Esophagus squamous epithelium (tissue), 5 donors: Measurements from ENCODE around the gene HERC4. TPM values are rescaled to one million over a fixed set of nuclear protein-coding genes. Genes with fewer than 3 reads are reported as not detected.

Experiments used
- DNase-seq: peaks from one replicate; lab custom pipeline; 2025; lab: John Stamatoyannopoulos, UW
- H3K27ac ChIP-seq, 4 donors: fragments of 200-600 bp; sonication (generic); one replicate each; pipeline ENCODE4 v1.5.1; 2016 to 2019; ENCODE audit warnings: mild to moderate bottlenecking in 1 of 4
- H3K27me3 ChIP-seq, 4 donors: fragments of 200-600 bp; sonication (generic); 1 replicate in 3 of 4; 2 replicates in 1 of 4; pipeline versions ENCODE4 v1.5.1 to v1.6.0; 2017 to 2021; ENCODE audit warnings: antibody characterized with exemption in 1 of 4
- H3K36me3 ChIP-seq, 3 donors: fragments of 200-600 bp; sonication (generic); one replicate each; pipeline ENCODE4 v1.5.1; 2016 to 2019
- H3K4me1 ChIP-seq, 3 donors: fragments of 200-600 bp; sonication (generic); one replicate each; pipeline ENCODE4 v1.5.1; 2017 to 2019
- H3K4me3 ChIP-seq, 4 donors: fragments of 200-600 bp; sonication (generic); 1 replicate in 3 of 4; 2 replicates in 1 of 4; pipeline ENCODE4 v1.5.1; 2016 to 2019; ENCODE audit warnings: mild to moderate bottlenecking in 2 of 4, moderate library complexity in 1 of 4
- H3K9me3 ChIP-seq, 3 donors: fragments of 200-600 bp; sonication (generic); one replicate each; pipeline ENCODE4 v1.5.1; 2016 to 2019
- POLR2A ChIP-seq, 4 donors: fragments of 450-650 bp; IDR thresholded peaks; one replicate each; pipeline ENCODE4 v1.6.1; 2017; ENCODE audit warnings: antibody characterized with exemption in 4 of 4, mild to moderate bottlenecking in 4 of 4, moderate library complexity in 3 of 4
- WGBS, 2 donors: methylation state at CpG; one replicate each; pipeline ENCODE4 v1.1.5; 2018; 5-methylcytosine and 5-hydroxymethylcytosine counted together
- intact Hi-C: fragments of 100-400 bp; cut with DNase I; formaldehyde crosslinking; loops from one replicate; pipeline ENCODE4 v1.15.0; 2022
- total RNA-seq, 4 donors: library from RNA; depleted of rRNA; stranded (reverse); fragments of >200 nt; gene quantifications; one replicate each; pipeline ENCODE4 v1.1.0, GENCODE V29; 2016
- TF ChIP-seq, protein P1 (sequence below), 6 experiments: fragments of 450-650 bp in 4 of 6; fragments of 200-600 bp in 2 of 6; sonication (generic) in 2 of 6; IDR thresholded peaks; one replicate each; pipeline ENCODE4 v1.5.1; 2016 to 2019; ENCODE audit warnings: antibody characterized with exemption in 6 of 6, mild to moderate bottlenecking in 4 of 6, moderate library complexity in 4 of 6
- donor health status: DM: yes; HTN: yes; CAD: no.

HERC4 gene
- total RNA-seq, 4 donors from 2014 or later = 23.6 to 47.5 (median 35.0) TPM

DNA sequence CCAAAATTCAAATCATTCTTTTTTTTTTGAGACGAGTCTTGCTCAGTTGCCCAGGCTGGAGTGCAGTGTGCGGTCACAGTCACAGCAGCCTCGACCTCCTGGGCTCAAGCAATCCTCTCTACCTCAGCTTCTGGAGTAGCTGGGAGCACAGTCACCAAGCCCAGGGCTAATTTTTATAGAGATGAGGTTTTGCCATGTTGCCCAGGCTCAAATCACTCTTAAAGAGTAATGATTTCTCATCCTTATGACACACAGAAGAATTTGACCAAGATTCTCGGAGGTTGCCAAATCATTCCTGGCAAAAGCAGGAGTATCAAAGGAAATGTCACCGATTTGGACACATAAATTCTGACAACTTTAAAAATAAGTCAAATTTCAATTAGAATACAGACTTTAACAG is 151.5 kb downstream of the HERC4 start:
- Histone ChIP-seq H3K27me3 (no peaks in the 10 kb centered on the region), H3K27ac (no peak overlapping the region), H3K4me3 (no peak overlapping the region), H3K4me1 (peaks cover 0 to 3% (median 0%) of the 10 kb centered on the region in 3 donors), H3K9me3 (no peaks in the 10 kb centered on the region), H3K36me3 (peaks cover 0 to 66% (median 4%) of the 10 kb centered on the region in 3 donors)
- TF ChIP-seq, protein P1, sequence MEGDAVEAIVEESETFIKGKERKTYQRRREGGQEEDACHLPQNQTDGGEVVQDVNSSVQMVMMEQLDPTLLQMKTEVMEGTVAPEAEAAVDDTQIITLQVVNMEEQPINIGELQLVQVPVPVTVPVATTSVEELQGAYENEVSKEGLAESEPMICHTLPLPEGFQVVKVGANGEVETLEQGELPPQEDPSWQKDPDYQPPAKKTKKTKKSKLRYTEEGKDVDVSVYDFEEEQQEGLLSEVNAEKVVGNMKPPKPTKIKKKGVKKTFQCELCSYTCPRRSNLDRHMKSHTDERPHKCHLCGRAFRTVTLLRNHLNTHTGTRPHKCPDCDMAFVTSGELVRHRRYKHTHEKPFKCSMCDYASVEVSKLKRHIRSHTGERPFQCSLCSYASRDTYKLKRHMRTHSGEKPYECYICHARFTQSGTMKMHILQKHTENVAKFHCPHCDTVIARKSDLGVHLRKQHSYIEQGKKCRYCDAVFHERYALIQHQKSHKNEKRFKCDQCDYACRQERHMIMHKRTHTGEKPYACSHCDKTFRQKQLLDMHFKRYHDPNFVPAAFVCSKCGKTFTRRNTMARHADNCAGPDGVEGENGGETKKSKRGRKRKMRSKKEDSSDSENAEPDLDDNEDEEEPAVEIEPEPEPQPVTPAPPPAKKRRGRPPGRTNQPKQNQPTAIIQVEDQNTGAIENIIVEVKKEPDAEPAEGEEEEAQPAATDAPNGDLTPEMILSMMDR (IDR thresholded peaks at IDR 0.05) = no peak
- no peak for TF ChIP-seq POLR2A (IDR thresholded peaks at IDR 0.05)
- DNase-seq = no peak
- intact Hi-C loops = no loop called here
- WGBS, 2 donors = 88 to 97% methylated on average over 5 of the region's 5 CpGs

DNA sequence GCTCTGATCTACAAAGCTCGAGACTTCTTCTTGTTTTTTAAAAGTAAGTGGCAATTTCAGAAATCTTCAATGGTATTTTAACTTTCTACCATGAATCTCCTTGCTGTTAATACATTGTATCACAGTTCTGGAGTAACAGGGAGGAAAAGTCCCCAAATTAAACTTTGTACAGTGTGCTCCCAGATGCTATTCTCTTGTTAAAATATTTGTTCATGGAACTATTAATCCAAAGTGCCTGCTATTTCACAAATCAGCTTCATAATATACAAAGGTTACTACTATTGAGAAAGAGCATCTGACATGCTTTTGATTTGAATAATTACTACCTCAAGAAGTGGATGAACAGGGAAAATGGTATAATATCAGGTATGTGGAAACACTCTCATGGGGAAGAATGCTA is 154.0 kb downstream of the HERC4 start:
- Histone ChIP-seq H3K4me1 (peaks cover 0 to 3% (median 0%) of the 10 kb centered on the region in 3 donors), H3K27ac (no peak overlapping the region), H3K27me3 (no peaks in the 10 kb centered on the region), H3K36me3 (peaks cover 0 to 66% (median 4%) of the 10 kb centered on the region in 3 donors), H3K4me3 (no peak overlapping the region), H3K9me3 (no peaks in the 10 kb centered on the region)
- WGBS, 2 donors = 89 to 95% methylated on average over 1 of the region's 1 CpG
- DNase-seq = no peak
- no peak for TF ChIP-seq POLR2A (IDR thresholded peaks at IDR 0.05)
- TF ChIP-seq, protein P1 (IDR thresholded peaks at IDR 0.05) = no peak
- intact Hi-C loops = no loop called here

DNA sequence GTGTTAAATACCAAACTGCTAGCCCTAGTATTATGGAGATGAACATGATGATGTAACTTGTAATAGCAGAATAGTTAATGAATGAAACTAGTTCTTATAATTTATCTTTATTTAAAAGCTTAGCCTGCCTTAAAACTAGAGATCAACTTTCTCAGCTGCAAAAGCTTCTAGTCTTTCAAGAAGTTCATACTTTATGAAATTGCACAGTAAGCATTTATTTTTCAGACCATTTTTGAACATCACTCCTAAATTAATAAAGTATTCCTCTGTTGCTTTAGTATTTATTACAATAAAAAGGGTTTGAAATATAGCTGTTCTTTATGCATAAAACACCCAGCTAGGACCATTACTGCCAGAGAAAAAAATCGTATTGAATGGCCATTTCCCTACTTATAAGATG is 157.4 kb downstream of the HERC4 start:
- H3K27me3 ChIP-seq = no peaks in the 10 kb centered on the region
- no peak overlapping the region for H3K4me3 ChIP-seq
- 60 to 61% methylated on average over 1 of the region's 1 CpG for WGBS, 2 donors
- intact Hi-C loops = no loop called here
- H3K36me3 ChIP-seq = peaks cover 0 to 65% (median 3%) of the 10 kb centered on the region in 3 donors
- H3K9me3 ChIP-seq = no peaks in the 10 kb centered on the region
- no peak for DNase-seq
- H3K27ac ChIP-seq = no peak overlapping the region
- peaks cover 0 to 3% (median 0%) of the 10 kb centered on the region in 3 donors for H3K4me1 ChIP-seq
- TF ChIP-seq, protein P1 (IDR thresholded peaks at IDR 0.05) = no peak
- TF ChIP-seq POLR2A (IDR thresholded peaks at IDR 0.05) = no peak

GRCh38 chr10:67917169-67917568 is 157.9 kb downstream of the HERC4 start:
- H3K27me3 ChIP-seq = no peaks in the 10 kb centered on the region
- no peaks in the 10 kb centered on the region for H3K9me3 ChIP-seq
- intact Hi-C loops = no loop called here
- WGBS, 2 donors = 78 to 79% methylated on average over 2 of the region's 2 CpGs
- peaks cover 0 to 3% (median 0%) of the 10 kb centered on the region in 3 donors for H3K4me1 ChIP-seq
- DNase-seq = no peak
- no peak overlapping the region for H3K4me3 ChIP-seq
- peaks cover 0 to 68% (median 7%) of the 10 kb centered on the region in 3 donors for H3K36me3 ChIP-seq
- TF ChIP-seq POLR2A (IDR thresholded peaks at IDR 0.05) = no peak
- no peak overlapping the region for H3K27ac ChIP-seq

DNA sequence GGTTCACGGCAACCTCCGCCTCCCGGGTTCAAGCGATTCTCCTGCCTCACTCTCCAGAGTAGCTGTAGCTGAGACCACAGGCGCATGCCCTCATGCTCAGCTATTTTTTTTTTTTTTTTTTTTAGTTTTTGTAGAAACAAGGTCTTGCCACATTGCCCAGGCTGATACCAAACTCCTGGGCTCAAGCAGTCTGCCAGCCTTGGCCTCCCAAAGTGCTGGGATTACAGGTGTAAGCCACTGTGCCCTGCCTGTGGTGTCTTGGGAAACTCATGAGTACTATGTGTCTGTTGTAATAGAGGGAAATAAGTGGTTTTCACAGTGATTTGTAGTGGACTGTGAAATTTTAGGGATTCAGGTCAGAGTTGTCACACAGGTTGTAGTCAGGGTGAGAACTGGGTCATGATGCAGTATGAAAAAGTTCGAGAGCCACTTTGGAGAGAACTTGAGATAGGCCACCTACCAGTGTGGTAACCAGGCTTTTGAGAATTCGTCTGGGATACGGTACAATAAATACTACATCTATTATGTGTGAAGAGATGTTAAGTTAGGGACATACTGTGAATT is 160.2 kb downstream of the HERC4 start:
- WGBS, 2 donors = 87 to 94% methylated on average over 8 of the region's 8 CpGs
- intact Hi-C loops = no loop called here
- TF ChIP-seq, protein P1 (IDR thresholded peaks at IDR 0.05) = no peak
- TF ChIP-seq POLR2A (IDR thresholded peaks at IDR 0.05) = no peak
- DNase-seq = no peak
- H3K9me3 ChIP-seq = no peaks in the 10 kb centered on the region
- H3K27me3 ChIP-seq = no peaks in the 10 kb centered on the region
- H3K27ac ChIP-seq = no peak overlapping the region
- peaks cover 3 to 92% (median 14%) of the 10 kb centered on the region in 3 donors for H3K36me3 ChIP-seq
- no peaks in the 10 kb centered on the region for H3K4me1 ChIP-seq
- H3K4me3 ChIP-seq = no peak overlapping the region
